H1 (cell line): Measurements from ENCODE around the gene TCF7L2.

Experiments
- JUND ChIP-seq: IDR thresholded peaks from 2 replicates; pipeline ENCODE4 v1.6.1; 2011; ENCODE audit warnings: mild to moderate bottlenecking, improper control_type of control experiment, low read length
- SIX5 ChIP-seq: IDR thresholded peaks from 2 replicates; pipeline ENCODE4 v1.6.1; 2011; ENCODE audit warnings: mild to moderate bottlenecking, low read depth, low read length
- YY1 ChIP-seq: IDR thresholded peaks from 2 replicates; pipeline ENCODE4 v1.6.1; 2011; ENCODE audit warnings: low read depth, mild to moderate bottlenecking, low read length

- TF ChIP-seq SIX5 (no peak), JUND (no peak), YY1 (no peak)
Measured at GRCh38 chr10:113030453-113030852, 80.4 kb downstream of the TCF7L2 start.
